ENCODE measurements around the gene IRAG1. TPM values are rescaled to one million over a fixed set of nuclear protein-coding genes. Genes with fewer than 3 reads are reported as not detected.

IRAG1 gene
- total RNA-seq, 4 donors from 2014 or later, result 2.0 to 10.9 (median 4.0) TPM

DNA sequence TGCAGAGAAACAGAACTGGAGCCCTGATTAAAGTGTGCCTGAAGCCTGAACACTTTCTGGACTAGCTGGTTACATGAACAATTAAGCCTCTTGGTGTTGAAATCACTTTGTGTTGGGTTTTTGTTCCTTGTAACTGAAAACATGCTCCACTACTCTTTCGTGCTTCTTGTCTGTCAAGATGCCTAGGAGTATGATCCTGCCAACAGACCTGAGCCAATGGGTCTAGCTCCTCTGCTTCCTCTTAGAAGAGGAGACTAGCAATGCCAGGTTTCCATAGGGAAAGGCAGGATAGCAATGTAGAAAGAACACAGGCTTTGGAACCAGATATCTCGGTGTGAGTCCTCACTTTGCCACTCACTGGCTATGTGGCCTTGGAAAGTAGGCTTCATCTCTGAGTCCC is 40.3 kb downstream of the IRAG1 start:
- intact Hi-C loops (cut with DNase I; ENCODE audit: low total_unique reads), result no loop called here
- no peak overlapping the region for H3K4me3 ChIP-seq (ENCODE audit: low read depth, poor library complexity, severe bottlenecking)
- TF ChIP-seq, protein P1, sequence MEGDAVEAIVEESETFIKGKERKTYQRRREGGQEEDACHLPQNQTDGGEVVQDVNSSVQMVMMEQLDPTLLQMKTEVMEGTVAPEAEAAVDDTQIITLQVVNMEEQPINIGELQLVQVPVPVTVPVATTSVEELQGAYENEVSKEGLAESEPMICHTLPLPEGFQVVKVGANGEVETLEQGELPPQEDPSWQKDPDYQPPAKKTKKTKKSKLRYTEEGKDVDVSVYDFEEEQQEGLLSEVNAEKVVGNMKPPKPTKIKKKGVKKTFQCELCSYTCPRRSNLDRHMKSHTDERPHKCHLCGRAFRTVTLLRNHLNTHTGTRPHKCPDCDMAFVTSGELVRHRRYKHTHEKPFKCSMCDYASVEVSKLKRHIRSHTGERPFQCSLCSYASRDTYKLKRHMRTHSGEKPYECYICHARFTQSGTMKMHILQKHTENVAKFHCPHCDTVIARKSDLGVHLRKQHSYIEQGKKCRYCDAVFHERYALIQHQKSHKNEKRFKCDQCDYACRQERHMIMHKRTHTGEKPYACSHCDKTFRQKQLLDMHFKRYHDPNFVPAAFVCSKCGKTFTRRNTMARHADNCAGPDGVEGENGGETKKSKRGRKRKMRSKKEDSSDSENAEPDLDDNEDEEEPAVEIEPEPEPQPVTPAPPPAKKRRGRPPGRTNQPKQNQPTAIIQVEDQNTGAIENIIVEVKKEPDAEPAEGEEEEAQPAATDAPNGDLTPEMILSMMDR (IDR thresholded peaks at IDR 0.05), result no peak
- no peak for TF ChIP-seq POLR2A (IDR thresholded peaks at IDR 0.05)
- no peak for DNase-seq (ENCODE audit: low spot score in 2 of 2)
- WGBS, 2 donors, result 43 to 54% methylated on average over 2 of the region's 2 CpGs

DNA sequence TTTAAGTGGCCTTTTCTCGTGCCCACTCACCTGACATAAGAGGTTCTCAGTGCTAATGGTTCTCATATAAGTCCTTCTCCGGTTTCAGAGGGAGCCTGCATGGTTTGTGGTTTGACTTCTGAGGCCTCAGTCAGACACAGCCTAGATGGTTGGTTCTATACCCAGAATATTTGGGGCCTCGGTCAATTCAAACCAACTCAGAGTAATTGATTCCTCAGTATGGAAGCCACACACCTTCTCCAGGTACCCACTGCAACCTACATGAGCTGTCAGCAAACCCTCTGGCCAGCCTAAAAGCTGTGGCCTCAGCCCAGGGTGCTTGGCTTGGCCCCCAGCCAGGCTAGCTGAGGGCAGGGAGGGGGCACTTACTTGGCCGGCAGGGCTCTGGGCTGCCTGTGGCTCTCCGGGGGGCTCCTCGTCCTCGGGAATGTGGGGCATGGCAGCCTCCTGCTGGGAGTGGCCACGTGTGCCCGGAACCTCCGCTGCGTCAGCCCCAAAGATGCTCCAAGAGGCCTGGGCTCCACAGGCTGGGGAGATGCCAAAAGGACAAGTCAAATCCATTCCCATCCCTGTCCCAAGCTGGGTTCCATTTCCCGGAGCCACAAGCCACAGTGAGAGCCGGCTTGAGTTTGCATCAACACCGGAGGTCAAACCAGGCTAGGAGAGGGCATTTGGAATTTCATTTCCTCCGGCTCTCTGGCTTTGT is 41.7 kb downstream of the IRAG1 start:
- DNase-seq (ENCODE audit: low spot score in 2 of 2), result no peak
- intact Hi-C loops (cut with DNase I; ENCODE audit: low total_unique reads), result no loop called here
- 88 to 95% methylated on average over 12 to 14 of the region's 15 CpGs for WGBS, 2 donors
- TF ChIP-seq, protein P1 (IDR thresholded peaks at IDR 0.05), result no peak
- no peak for TF ChIP-seq POLR2A (IDR thresholded peaks at IDR 0.05)
- H3K4me3 ChIP-seq (ENCODE audit: low read depth, poor library complexity, severe bottlenecking), result no peak overlapping the region

DNA sequence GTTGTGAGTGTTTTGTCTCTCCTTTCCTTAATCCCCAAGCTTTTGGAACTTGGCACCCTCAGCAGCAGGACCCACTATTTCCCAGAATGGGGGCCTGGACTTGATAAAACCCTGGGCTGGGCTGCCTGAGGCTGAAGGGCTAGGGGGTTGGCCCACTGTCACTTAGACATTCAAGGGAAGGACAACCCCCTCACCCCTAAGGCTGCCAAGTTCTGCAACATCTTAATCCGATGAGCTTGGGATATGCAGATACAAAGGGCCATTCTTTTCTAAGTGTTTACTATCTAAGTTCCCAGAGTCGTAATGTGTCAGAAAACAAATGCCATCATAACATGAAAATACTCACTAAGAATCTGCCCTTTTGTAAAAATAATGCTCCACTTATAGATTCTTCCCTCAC is 42.9 kb downstream of the IRAG1 start:
- TF ChIP-seq POLR2A (IDR thresholded peaks at IDR 0.05), result no peak
- TF ChIP-seq, protein P1 (IDR thresholded peaks at IDR 0.05), result no peak
- DNase-seq (ENCODE audit: low spot score in 2 of 2), result no peak
- WGBS, 2 donors, result 75 to 81% methylated on average over 2 of the region's 2 CpGs
- intact Hi-C loops (cut with DNase I; ENCODE audit: low total_unique reads), result no loop called here
- no peak overlapping the region for H3K4me3 ChIP-seq (ENCODE audit: low read depth, poor library complexity, severe bottlenecking)

DNA sequence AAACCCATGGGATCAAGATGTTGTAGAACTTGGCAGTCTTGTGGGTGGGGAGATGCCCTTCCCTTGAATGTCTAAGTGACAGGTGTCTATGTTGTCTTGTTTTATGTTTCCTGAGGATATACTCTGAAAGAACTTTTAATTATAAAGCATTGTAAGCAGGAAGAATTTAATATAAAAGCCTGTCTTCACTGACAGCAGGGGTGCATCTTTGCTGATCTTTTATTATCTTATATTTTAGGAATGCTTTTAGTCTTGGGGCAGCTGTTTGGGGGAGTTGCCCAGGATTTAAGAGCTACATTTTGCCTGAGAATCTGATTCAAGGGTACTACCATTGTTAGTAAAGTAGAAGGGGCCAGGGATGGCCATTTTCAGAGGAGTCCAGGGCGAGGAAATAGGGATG is 43.4 kb downstream of the IRAG1 start:
- WGBS, 2 donors, result 0 to 82% methylated on average over 1 of the region's 1 CpG
- DNase-seq (ENCODE audit: low spot score in 2 of 2), result no peak
- H3K4me3 ChIP-seq (ENCODE audit: low read depth, poor library complexity, severe bottlenecking), result no peak overlapping the region
- no peak for TF ChIP-seq POLR2A (IDR thresholded peaks at IDR 0.05)
- TF ChIP-seq, protein P1 (IDR thresholded peaks at IDR 0.05), result no peak
- intact Hi-C loops (cut with DNase I; ENCODE audit: low total_unique reads), result no loop called here

DNA sequence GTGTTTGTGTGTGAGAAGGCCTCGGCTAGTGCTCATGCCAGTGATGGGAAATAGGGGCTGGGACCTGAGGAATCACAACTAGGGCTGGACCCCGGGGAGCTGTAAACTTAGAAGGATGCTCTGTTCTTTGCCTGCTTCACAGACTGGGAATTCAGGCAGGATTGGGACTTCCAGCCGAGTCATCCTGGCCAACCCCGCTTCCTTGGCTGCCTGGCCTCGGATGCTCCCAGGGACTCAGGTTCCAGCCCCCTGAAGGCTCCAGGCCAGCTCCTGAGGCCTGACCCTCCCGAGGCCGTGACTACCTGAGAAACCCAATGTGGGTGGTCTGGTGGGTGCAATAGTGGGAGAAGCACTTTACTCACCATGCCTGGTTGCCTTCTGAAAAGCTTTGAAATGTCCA is 44.7 kb downstream of the IRAG1 start:
- no peak overlapping the region for H3K4me3 ChIP-seq (ENCODE audit: low read depth, poor library complexity, severe bottlenecking)
- intact Hi-C loops (cut with DNase I; ENCODE audit: low total_unique reads), result no loop called here
- WGBS, 2 donors, result 73 to 81% methylated on average over 7 of the region's 7 CpGs
- no peak for TF ChIP-seq POLR2A (IDR thresholded peaks at IDR 0.05)
- TF ChIP-seq, protein P1 (IDR thresholded peaks at IDR 0.05), result no peak
- DNase-seq (ENCODE audit: low spot score in 2 of 2), result no peak

Measured in lower leg skin (tissue), 4 donors.